DLD1 (cell line): ENCODE results near the gene KRT222.

ENCODE experiments used
- in situ Hi-C: cut with HindIII; loops from 2 replicates; pipeline ENCODE4 v1.10.0; 2017; ENCODE audit warnings: low sequenced_read_pairs

The KRT222 gene

GRCh38 chr17:40615841-40616476 lies 49.0 kb downstream of the KRT222 start:
- in situ Hi-C loops, result no loop called here

DNA sequence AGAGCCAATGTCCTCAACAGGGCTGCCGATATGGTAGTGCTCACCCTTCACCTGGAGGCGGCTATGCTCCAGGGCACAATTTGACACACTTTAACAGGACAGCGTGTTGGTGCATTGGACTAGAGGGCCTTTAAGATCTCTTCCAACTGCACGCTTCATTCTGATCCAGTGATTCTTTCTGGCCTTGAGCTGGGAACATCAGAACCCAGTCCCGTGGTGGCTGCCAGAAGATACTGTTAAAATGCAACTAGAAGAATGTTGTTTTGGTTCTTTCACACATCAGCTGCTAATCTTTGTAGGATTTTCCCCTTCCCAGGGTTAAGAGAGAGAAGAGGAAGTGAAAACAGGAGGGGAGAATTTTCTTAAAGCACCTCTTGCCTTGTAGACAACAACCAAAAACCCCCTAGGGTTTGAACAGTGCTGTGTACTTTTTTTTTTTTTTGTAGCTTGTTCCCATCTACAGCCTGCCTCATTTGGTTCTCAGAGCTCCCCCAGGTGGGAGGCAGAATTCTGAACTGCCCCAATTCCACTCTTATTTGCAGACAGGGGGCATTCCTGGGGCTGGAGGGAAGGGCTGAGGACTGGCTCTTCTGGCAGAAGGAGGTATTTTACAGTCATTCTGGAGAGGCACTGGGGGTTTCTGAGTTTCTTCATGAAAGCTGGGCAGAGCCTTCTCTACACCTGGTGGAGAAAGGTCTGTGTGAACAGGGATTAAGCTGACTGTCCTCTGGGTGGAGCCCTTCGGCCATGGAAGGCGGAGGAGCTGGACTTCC lies 49.7 kb downstream of the KRT222 start:
- in situ Hi-C loops, result no loop called here

GRCh38 chr17:40614431-40615067 lies 50.4 kb downstream of the KRT222 start:
- in situ Hi-C loops, result no loop called here

- in situ Hi-C loops, result no loop called here
Measured at GRCh38 chr17:40613467-40614154, 51.4 kb downstream of the KRT222 start.

- in situ Hi-C loops, result no loop called here
Measured at GRCh38 chr17:40612599-40613244, 52.3 kb downstream of the KRT222 start.

- in situ Hi-C loops, result no loop called here
Measured at GRCh38 chr17:40611840-40612474, 53.0 kb downstream of the KRT222 start.

- in situ Hi-C loops, result no loop called here
Measured at GRCh38 chr17:40610359-40610758, 54.6 kb downstream of the KRT222 start.

DNA sequence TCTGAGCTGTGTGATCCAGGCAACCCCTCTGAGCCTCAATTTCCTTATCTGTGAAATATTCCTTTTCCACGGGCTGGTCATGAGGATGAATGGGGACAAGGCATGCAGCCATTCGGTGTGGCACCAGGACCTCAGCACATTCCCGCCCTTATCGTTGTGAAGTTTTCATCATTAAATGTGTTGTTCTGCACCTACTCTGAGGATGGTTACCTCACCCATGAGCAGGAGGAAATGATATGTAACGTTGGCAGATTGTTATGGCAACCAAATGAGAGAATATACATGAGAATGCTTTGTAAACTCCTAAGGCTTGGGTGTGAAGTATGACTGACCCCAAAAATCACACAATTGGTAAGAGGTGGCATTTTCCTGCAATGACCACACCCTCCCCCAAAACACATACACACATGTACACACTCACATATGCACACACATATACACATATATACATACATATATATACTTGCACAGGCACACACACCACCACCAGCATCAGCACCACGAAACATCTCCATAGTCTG lies 56.9 kb downstream of the KRT222 start:
- in situ Hi-C loops, result no loop called here

- in situ Hi-C loops, result no loop called here
Measured at GRCh38 chr17:40607641-40608040, 57.3 kb downstream of the KRT222 start.

DNA sequence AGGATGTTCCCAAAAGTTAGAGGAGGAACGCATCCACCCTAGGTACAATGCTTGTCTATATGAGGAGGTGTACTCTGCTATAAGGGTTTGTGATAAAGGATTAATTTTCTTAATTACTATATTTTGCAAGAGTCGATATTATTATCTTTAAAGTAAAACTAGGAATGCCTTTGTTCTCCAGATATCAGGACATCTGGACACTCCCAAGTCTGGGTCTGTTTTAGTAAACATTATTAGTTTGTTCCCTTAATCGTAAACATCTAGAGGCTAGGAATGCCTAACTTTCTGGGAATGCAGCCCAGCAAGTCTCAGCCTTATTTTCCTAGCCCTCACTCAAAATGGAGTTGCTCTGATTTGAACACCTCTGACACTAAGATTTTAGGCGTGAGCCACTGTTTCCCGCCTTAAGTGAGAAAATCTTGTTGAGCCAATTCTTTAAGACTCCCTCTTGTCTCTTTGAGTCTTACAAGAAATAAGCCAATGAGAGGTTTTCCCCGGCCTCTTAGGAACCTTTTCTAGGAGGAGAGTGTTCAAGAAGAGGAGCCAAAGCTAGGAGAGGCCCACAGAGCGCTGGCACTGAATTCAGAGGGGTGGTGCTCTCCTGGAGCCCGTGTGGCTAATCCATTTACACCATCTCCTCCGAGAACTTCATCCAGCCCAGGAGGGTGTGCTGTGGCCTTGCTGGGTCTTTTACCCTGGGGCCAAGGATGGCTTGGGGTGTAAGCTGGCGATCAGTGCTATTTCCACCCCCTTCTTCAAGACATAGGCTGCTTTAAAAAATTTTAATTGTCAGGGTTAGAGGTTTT lies 58.2 kb downstream of the KRT222 start:
- in situ Hi-C loops, result no loop called here

DNA sequence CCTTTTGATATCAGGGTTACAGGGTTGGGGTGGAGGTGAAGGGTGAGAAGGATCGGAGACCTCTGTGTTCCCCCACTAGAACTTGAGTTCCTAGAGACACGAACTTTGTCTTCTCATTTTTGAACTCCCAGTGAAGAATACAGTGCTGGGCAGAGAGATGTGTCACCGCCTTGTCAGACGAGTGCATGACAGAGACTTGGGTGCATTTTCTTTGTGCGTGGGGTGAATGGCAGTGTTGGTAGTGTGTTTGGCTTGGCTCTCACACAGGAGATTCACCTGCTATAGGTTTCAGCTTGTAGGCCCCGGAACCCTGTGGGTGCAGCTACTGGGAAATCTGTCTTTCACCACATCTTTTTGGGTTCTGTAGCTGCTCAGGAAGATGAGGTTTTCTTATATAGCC lies 59.7 kb downstream of the KRT222 start:
- in situ Hi-C loops, result no loop called here
